ENCODE results near the gene ZNF367. TPM values are rescaled to one million over a fixed set of nuclear protein-coding genes. Genes with fewer than 3 reads are reported as not detected.

Gene ZNF367
- polyA plus RNA-seq, 1 of the 3 experiments (the other 2 are of a cell fraction), result 1.5 TPM

GRCh38 chr9:96441798-96442445, 23.8 kb upstream of the ZNF367 start:
- no peaks in the 10 kb centered on the region for H4K20me1 ChIP-seq (ENCODE audit: insufficient read depth)
- H3K36me3 ChIP-seq (replicated peaks in 1 of 2; ENCODE audit: control insufficient read depth in 1 of 2, insufficient read depth in 2 of 2, low read length in 1 of 2), result no peaks in the 10 kb centered on the region
- no peak overlapping the region for H3K4me2 ChIP-seq
- POLR2A ChIA-PET, result no interaction called here
- H3K79me2 ChIP-seq (ENCODE audit: insufficient read depth), result no peaks in the 10 kb centered on the region
- WGBS (ENCODE audit: low lambda C conversion rate), result 96% methylated on average over 5 of the region's 5 CpGs
- H3K9ac ChIP-seq, result no peak overlapping the region
- H3K27ac ChIP-seq (ENCODE audit: low read depth in 2 of 2, low read length in 1 of 2), result no peak overlapping the region
- TF ChIP-seq, protein P1, sequence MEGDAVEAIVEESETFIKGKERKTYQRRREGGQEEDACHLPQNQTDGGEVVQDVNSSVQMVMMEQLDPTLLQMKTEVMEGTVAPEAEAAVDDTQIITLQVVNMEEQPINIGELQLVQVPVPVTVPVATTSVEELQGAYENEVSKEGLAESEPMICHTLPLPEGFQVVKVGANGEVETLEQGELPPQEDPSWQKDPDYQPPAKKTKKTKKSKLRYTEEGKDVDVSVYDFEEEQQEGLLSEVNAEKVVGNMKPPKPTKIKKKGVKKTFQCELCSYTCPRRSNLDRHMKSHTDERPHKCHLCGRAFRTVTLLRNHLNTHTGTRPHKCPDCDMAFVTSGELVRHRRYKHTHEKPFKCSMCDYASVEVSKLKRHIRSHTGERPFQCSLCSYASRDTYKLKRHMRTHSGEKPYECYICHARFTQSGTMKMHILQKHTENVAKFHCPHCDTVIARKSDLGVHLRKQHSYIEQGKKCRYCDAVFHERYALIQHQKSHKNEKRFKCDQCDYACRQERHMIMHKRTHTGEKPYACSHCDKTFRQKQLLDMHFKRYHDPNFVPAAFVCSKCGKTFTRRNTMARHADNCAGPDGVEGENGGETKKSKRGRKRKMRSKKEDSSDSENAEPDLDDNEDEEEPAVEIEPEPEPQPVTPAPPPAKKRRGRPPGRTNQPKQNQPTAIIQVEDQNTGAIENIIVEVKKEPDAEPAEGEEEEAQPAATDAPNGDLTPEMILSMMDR (IDR thresholded peaks at IDR 0.05), result peak; percentile 27
- TF ChIP-seq SIN3A (IDR thresholded peaks at IDR 0.05; ENCODE audit: borderline replicate concordance, low read depth, low read length), result no peak
- TF ChIP-seq RAD21 (IDR thresholded peaks at IDR 0.05; ENCODE audit: low read length), result peak; percentile 28; the same call in 1 of the 2 replicates
- no peak overlapping the region for H3K4me3 ChIP-seq (ENCODE audit: low read depth in 2 of 2, low read length in 1 of 2)
- no peaks in the 10 kb centered on the region for H3K9me3 ChIP-seq
- H3K27me3 ChIP-seq (ENCODE audit: insufficient read depth), result no peaks in the 10 kb centered on the region
- H3F3A ChIP-seq (replicated peaks; ENCODE audit: insufficient read depth), result no peaks in the 10 kb centered on the region
- no peaks in the 10 kb centered on the region for H3K9me2 ChIP-seq
- no peaks in the 10 kb centered on the region for H3K4me1 ChIP-seq (ENCODE audit: control insufficient read depth in 1 of 2, insufficient read depth in 2 of 2, low read depth in 1 of 2, low read length in 1 of 2)
- DNase-seq, result no peak
- CTCF ChIA-PET, result interaction anchor here (0.6 to 2.0 kb wide), 8 partner anchors 8 to 208 kb away, joined by 3 to 7 read pairs (median 5); partner anchors contain the start of gene HABP4
- H2AFZ ChIP-seq (ENCODE audit: low read depth), result no peak overlapping the region

GRCh38 chr9:96440671-96441199, 22.6 kb upstream of the ZNF367 start:
- Histone ChIP-seq H3K9ac (no peak overlapping the region), H4K20me1 (ENCODE audit: insufficient read depth) (no peaks in the 10 kb centered on the region), H3K36me3 (replicated peaks in 1 of 2; ENCODE audit: control insufficient read depth in 1 of 2, insufficient read depth in 2 of 2, low read length in 1 of 2) (no peaks in the 10 kb centered on the region), H3K4me1 (ENCODE audit: control insufficient read depth in 1 of 2, insufficient read depth in 2 of 2, low read depth in 1 of 2, low read length in 1 of 2) (no peaks in the 10 kb centered on the region), H2AFZ (ENCODE audit: low read depth) (no peak overlapping the region), H3F3A (replicated peaks; ENCODE audit: insufficient read depth) (no peaks in the 10 kb centered on the region), H3K4me3 (ENCODE audit: low read depth in 2 of 2, low read length in 1 of 2) (no peak overlapping the region), H3K4me2 (no peak overlapping the region), H3K9me3 (no peaks in the 10 kb centered on the region), H3K79me2 (ENCODE audit: insufficient read depth) (no peaks in the 10 kb centered on the region), H3K27ac (ENCODE audit: low read depth in 2 of 2, low read length in 1 of 2) (no peak overlapping the region), H3K9me2 (no peaks in the 10 kb centered on the region), H3K27me3 (ENCODE audit: insufficient read depth) (no peaks in the 10 kb centered on the region)
- DNase-seq, result no peak
- POLR2A ChIA-PET, result no interaction called here
- CTCF ChIA-PET, result interaction anchor here (1.0 to 2.0 kb wide), 4 partner anchors 8 to 226 kb away, joined by 3 to 6 read pairs (median 4); no protein-coding TSS in a partner anchor
- TF ChIP-seq, protein P2, sequence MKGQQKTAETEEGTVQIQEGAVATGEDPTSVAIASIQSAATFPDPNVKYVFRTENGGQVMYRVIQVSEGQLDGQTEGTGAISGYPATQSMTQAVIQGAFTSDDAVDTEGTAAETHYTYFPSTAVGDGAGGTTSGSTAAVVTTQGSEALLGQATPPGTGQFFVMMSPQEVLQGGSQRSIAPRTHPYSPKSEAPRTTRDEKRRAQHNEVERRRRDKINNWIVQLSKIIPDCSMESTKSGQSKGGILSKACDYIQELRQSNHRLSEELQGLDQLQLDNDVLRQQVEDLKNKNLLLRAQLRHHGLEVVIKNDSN (IDR thresholded peaks at IDR 0.05; ENCODE audit: borderline replicate concordance, low read depth), result no peak
- no peak for TF ChIP-seq RXRA (IDR thresholded peaks at IDR 0.05; ENCODE audit: borderline replicate concordance, low read depth)
- no peak for TF ChIP-seq EZH2phosphoT487 (IDR thresholded peaks at IDR 0.05; ENCODE audit: borderline replicate concordance, low read depth)
- 83% methylated on average over 5 of the region's 5 CpGs for WGBS (ENCODE audit: low lambda C conversion rate)

DNA sequence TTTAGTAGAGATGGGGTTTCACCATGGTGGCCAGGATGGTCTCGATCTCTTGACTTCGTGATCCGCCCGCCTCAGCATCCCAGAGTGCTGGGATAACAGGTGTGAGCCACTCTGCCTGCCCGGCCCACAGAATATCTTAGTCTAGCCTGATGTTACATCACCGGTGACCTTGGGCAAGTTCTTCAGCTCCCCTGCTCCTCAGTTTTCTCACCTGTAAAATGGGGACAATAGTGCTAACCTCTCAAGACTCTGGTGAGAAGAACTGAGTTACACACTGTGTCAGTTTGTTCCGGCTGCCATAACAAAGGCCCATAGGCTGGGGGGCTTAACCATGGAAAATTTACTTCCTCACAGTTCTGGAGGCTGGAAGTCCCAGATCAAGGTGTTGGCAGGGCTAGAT, 19.3 kb upstream of the ZNF367 start:
- H4K20me1 ChIP-seq (ENCODE audit: insufficient read depth), result no peaks in the 10 kb centered on the region
- WGBS (ENCODE audit: low lambda C conversion rate), result 94% methylated on average over 7 of the region's 7 CpGs

More for the DNA sequence above, 19.3 kb upstream of the ZNF367 start:
- no peak overlapping the region for H3K9ac ChIP-seq
- no peaks in the 10 kb centered on the region for H3K36me3 ChIP-seq (replicated peaks in 1 of 2; ENCODE audit: control insufficient read depth in 1 of 2, insufficient read depth in 2 of 2, low read length in 1 of 2)
- H3K79me2 ChIP-seq (ENCODE audit: insufficient read depth), result no peaks in the 10 kb centered on the region
- ChIA-PET CTCF (interaction anchor here (1.0 kb wide), 1 partner anchor 110 kb away, joined by 4 read pairs; no protein-coding TSS in a partner anchor), POLR2A (no interaction called here)
- H3K4me3 ChIP-seq (ENCODE audit: low read depth in 2 of 2, low read length in 1 of 2), result no peak overlapping the region
- H3K9me2 ChIP-seq, result no peaks in the 10 kb centered on the region
- no peak for TF ChIP-seq TEAD4 (IDR thresholded peaks at IDR 0.05; ENCODE audit: borderline replicate concordance, insufficient read depth)
- TF ChIP-seq SIN3A (IDR thresholded peaks at IDR 0.05; ENCODE audit: borderline replicate concordance, low read depth, low read length), result no peak
- no peak for TF ChIP-seq MXI1 (IDR thresholded peaks at IDR 0.05; ENCODE audit: low read depth, low read length)
- TF ChIP-seq NFIC (IDR thresholded peaks at IDR 0.05; ENCODE audit: borderline replicate concordance), result no peak
- H3K27me3 ChIP-seq (ENCODE audit: insufficient read depth), result no peaks in the 10 kb centered on the region
- no peaks in the 10 kb centered on the region for H3F3A ChIP-seq (replicated peaks; ENCODE audit: insufficient read depth)
- DNase-seq, result no peak
- no peak overlapping the region for H2AFZ ChIP-seq (ENCODE audit: low read depth)
- no peaks in the 10 kb centered on the region for H3K9me3 ChIP-seq
- no peak overlapping the region for H3K27ac ChIP-seq (ENCODE audit: low read depth in 2 of 2, low read length in 1 of 2)
- H3K4me2 ChIP-seq, result no peak overlapping the region
- no peaks in the 10 kb centered on the region for H3K4me1 ChIP-seq (ENCODE audit: control insufficient read depth in 1 of 2, insufficient read depth in 2 of 2, low read depth in 1 of 2, low read length in 1 of 2)
